ENCODE data around the gene CLIP4. TPM values are rescaled to one million over a fixed set of nuclear protein-coding genes. Genes with fewer than 3 reads are reported as not detected.
"Not testable (repeated sequence)": the region's sequence is repeated elsewhere in the genome, so short reads cannot be mapped to it uniquely, and the experiment has no call there.

CLIP4 gene, protein sequence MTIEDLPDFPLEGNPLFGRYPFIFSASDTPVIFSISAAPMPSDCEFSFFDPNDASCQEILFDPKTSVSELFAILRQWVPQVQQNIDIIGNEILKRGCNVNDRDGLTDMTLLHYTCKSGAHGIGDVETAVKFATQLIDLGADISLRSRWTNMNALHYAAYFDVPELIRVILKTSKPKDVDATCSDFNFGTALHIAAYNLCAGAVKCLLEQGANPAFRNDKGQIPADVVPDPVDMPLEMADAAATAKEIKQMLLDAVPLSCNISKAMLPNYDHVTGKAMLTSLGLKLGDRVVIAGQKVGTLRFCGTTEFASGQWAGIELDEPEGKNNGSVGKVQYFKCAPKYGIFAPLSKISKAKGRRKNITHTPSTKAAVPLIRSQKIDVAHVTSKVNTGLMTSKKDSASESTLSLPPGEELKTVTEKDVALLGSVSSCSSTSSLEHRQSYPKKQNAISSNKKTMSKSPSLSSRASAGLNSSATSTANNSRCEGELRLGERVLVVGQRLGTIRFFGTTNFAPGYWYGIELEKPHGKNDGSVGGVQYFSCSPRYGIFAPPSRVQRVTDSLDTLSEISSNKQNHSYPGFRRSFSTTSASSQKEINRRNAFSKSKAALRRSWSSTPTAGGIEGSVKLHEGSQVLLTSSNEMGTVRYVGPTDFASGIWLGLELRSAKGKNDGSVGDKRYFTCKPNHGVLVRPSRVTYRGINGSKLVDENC
- 37.2 TPM for total RNA-seq

DNA sequence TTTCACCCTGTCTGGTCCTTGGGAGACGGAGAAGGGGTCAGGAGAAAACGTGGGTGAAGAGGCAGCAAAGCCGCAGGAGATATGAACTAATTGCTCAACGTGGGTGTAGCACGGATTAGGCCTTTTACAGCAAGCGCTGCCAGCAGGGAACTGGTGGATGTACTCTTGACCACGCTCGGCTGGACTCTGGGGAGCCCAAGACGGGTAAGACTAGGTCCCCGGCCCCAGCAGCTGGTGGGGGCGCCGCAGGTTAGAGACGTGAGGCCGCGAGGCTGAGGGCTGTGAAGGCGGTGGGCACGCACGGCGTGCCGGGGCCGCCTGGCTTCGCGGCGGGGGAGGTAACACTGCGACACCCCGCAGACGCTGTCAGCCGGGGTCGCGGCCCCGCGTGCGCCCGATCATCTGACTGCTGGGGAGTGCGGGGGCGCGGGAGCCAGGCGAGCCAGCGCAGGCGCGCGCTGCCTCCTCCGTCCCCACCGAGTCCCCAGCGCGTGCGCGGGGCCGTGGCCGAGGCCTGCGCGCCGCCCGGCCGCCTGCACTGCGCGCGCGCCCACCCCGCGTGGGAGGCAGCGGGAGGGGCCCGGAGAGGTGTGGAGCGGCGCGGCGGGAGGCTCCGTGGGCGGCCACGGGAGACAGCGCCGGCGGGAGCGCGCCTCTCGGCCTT is at the start of gene CLIP4:
TSS of gene CLIP4 (plus strand) at position 470 of the 664 bp plus-strand sequence. CDS start 5,974 bp downstream, outside the sequence.
- DNase-seq (ENCODE audit: low spot score): peak; percentile 34

DNA sequence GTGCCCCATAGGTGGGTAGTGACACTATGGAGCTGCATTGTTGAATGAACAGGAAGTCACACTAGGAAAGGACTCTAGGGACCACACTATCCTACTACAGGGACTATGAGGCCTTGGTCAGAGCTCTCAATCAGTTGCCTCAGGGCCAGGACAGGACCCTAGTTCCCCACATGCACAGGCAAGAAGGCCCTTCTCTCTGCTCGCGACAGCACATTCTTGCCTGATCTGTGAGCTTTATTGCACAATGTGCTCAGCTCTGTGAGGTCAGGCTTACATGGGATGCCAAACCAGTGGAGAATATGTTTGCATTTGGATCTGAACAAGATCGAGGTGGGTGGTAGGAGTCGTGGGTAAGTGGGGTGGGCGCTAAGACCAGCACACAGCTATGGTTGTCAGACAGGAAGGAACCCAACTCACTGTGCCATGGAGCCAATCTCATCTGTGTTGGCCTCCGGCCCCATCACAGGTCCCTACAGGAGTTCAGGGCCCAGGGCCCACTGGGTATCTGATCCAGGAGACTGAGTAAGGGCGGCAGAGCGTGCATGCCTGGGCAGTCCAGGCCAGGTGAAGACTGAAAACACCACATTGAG is 48.8 kb upstream of the CLIP4 start:
- DNase-seq (ENCODE audit: low spot score): no peak

DNA sequence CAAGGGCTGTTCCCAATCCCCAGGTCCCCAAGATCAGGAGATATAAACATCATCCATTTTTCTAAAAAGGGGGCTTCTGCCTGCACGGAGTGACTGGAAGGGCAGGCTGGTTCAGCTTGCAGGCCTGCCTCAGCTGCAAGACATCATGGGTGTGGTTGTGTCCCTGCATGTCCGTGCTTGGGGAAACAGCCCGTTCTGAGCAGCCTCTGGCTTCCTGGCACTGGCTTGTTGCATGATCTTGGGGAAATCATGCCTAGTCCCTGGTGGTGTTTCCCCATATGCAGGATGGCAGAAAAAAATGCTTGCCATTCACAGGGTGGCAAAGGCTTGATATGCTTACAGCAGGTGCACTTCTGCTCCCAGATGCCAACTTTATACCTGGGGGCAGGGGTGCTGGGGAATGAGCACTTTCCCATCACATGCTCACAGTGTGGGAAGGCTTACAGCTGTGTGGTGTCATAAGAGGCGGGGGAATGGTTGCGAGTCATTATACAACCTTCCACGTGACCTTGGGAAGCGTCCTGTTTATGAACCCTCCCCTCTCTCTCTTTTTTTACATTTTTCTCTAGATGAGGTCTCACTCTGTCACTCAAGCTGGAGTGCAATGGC is 48.1 kb upstream of the CLIP4 start:
- no peak for DNase-seq (ENCODE audit: low spot score)

DNA sequence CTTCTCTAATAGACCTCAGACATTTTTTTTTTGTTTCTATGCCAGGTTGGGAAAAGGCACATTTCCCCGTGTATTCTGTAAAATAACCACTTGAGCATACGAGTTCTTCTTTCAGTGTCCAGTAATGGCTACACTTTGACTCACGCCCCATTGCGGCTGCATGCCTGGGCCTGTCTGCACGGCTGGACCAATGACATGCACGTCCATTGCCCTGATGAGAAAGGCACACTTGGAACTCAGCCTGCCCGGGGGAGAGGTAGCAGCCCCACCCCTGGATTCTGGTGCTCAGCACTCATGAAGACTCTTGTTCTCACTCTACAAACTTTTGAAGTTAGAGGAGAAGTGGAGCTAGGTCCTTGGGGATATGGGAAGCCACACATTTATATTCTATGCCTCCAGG is 46.7 kb upstream of the CLIP4 start:
- DNase-seq (ENCODE audit: low spot score): no peak

DNA sequence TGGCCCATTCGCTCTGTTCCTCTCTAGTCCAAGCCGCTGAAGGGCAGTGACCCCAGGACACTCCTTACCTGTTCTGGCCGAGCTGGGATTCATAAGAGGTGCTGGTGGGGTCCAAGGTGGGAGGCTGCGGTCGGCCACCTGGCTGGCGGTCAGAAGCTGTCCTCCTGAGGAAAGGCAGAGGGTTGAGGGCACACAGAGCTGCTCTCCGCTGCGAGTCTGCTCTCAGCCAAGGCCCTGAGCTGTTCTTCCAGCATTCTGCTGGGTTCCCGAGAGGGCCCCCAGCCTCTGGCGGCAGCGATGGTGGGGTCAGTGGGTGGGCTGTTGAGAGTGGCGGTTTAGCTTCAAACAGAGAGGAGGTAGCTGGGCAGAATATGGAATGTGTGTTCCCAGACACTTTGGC is 44.7 kb upstream of the CLIP4 start:
- DNase-seq (ENCODE audit: low spot score): no peak

DNA sequence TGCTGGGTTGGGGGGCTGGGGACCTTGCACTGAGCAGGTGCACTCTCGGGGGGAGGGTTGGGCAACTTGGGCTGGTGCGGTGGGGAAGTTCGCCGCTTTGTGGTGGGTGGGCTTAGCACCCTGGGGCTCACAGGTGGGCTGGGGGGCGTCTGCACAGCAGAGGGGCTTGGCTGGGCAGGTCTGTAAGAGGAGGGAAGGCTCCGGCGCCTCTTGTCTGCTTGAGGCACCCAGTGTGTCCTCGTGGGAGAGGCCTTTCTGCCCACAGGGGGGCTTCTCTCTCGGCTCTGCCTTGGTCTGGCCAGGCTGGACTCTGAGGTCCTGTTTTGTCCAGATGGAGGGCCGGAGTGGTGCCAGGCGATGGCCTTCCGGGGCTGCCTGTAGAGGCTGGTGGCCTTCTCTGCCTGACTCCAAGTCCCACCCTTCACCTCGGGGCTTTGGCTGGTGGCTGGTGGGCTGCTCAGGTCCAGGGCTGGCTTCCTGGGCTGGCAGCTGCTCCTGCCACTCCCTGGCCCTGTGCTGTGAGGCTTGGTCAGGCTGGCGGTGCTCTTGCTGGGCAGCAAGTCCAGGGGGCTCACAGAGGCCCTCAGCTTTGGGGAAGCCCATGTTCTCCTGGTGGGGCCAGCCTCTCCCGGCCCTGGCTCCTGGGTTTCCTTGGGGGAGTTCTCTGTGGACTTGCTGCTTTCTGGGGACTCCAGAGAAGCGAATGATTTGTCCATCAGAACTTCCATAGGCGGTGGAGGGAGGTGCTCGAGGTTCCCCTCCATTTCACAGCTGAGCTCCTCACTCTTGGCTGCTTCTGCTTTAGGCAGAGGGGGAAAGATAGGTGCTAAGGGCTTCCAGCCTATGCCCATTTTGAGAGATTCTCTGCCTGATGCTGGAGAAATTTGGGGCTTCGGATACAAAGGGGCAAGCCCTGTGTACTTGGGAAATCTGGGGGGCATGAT is 43.9 kb upstream of the CLIP4 start:
- DNase-seq (ENCODE audit: low spot score): no peak

DNA sequence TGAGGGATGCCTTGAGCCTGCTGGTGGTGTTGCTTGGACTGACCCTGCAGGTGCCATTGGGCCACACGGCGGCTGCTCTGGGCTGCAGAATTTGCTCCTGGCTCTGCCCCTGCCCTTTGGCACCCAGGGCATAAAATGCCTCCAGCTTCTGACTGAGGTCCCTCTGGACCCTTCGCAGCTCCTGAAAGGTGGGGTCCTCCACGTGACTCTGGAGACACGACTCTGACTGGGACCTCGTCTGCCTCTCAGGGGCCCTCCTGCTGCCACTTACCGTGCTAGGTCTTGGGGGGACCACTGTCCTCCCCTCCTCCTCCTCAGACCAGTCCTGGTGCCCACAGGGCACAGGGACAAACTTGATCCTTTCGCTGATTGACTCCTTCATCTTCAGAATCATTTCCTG is 43.0 kb upstream of the CLIP4 start:
- DNase-seq (ENCODE audit: low spot score): no peak

DNA sequence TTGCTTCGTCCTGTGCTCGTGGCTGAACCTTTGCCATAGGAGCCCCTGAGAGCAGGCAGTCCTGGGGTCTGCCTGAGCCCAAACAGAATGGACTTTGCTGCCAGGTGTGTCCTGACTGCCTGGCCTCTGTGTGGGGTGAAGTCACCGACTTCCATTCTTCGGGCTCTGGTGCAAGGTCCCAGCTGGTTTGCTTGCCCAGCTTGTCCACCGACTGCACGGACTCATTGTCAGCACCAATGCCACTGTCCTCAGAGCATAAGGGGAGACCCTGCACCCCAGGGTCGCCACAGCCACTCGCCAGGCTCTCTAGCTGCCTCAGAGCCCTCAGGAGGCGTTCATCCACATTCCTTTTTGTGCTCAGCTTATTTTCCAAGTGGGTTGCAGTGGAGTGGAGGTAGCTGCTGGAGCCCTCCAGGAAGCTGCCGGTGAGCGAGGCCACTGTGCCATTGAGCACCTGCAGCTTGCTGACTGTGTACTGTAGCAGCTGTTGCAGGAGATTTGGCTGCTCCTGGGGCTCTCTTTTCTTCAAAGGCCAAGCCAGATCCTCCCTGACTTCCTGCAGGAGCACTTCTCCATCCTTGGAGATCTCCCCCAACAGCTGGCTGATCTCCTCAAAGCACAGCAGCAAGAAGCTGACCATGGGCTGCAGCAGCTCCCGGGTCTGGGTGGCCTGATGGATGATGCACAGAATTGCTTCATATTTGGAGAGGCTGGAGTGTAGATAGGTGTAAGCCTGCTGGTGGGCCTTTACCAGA is 42.1 kb upstream of the CLIP4 start:
- no peak for DNase-seq (ENCODE audit: low spot score)

DNA sequence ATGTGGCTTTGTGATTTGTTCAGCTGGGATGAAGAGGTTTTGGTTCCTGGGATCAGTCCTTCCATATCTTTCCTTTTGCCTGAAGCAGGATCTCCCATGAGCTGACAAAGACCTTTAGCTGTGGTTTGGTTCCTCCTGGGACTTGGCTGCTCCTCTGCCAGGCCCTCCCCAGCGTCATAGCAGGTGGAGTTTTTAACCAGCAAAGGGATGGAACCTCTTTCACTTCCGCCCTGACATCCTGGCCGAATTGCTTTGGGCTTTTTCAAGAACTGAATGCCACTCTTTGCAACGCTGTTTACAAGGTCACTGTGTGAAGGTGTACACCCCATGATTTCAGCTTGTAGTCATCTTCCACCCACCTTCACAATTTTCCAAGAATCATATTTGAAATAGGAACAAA is 41.3 kb upstream of the CLIP4 start:
- no peak for DNase-seq (ENCODE audit: low spot score)

DNA sequence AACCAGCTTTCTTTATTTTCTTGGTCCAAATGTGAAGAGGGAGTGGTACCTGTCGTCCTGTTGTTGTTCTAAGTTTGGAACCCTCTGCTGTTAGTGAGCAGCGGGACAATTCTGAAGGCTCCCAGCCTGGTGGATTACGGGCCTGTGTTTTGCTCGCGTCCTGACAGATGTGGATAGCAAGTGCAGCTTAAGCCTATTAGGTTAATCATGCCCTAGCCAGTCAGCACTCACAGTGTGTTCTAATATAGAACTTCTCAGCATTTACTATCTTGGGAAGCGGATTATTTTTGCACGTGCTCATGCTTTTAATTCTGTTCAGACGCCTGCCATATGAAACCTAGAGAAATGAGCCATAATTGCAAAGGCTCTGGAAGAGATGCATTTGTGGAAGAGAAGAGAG is 40.8 kb upstream of the CLIP4 start, which contains the start of gene PCARE:
TSS of gene PCARE (minus strand) at position 113 of the 400 bp plus-strand sequence. CDS start 262 bp downstream, outside the sequence.
- DNase-seq (ENCODE audit: low spot score): no peak

DNA sequence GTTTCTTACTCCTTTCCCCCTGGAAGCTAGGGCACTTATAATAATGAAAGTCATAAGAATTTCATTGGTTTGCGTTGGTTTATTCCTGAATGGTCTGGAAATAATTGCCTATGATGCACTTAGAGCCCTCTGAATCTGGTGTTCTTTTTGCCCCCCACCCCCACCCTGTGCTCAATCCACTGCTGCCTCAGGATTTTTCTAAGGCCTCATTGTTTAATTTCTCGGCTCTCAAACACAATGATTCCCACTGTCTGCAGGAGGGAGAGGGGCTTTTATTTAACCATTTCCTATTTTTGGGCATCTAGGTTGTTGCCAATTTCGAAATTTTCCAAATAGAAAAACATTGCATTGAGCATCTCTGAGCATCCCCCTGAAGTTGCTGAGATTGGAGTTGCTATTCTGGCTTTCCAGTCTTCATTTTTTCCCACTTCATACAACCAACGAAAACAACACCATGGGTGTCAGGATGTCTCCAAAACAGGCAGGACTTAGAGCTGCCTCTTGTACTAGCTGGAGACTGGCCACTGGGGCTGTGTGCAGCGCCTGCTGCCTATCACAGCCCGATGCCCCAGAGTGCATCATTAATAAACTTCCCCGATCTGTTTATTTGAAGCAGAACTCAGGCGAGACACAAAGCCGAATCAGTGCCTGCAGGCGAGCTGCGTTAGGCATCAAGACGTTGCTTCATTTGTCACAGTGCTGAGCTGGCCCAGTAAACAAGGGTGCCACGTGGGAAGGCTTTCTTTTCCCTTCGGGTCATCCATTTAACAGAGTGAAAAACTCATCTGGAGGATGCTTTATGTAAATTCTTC is 39.1 kb upstream of the CLIP4 start:
- no peak for DNase-seq (ENCODE audit: low spot score)

DNA sequence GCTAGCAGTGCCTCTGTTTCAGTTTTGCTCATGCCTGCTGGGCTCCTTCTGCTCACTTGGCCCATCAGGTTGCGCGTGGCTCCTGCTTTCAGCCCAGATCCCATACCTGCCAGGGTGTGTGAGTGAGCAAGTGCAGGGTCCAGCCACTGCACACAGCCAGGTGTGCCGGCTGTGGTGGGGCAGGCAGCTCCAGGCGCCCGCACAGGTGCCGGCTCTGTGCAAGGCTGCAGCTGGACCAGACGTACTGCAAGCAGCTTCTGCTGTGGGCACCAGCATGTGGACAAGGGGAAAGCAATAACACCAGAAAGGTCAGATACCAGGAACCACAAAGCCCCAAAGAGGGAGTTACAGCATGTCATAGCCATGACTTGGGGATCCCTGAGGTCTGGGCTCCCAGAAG is 35.3 kb upstream of the CLIP4 start:
- no peak for DNase-seq (ENCODE audit: low spot score)

DNA sequence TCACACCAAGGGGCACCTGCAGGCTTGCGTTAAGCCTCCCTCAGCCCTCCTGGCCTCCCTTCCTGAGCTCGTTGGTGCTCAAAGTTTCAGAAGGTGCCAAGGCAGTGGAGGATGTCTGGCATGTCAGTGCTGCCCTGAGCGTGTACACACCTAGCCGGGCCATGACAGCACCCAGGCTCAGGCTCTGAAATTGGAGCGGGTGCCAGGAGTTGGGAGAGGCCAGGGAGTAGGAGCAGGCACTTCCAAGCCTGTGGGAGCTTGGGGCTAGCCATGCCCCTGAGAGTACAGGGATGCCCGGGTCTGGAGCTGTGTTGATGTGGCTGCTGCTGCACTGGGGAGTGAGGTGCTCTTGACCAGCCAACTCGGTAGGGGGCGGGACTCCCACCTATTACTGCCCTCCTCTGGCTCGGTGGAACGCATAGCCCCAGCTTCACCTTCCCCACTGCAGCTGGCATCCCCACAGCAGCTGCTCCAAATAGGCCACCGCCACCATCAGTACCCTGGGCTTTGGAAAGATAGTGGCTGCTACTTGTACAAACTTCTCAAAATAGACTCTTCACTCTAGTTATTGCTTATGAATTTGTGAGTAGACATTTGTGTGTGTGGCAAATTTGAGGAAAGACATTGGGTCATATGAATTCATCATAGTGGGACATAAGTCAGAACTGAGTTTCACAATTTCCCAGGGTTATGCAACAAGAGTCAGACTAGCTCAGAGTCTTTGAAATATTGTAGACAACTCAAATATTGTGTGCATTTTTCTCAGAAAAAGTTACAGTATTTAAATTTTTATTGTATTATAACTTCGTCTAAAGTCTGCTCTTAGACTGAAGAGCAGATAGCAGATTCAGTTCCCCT is 34.1 kb upstream of the CLIP4 start:
- DNase-seq (ENCODE audit: low spot score): no peak

DNA sequence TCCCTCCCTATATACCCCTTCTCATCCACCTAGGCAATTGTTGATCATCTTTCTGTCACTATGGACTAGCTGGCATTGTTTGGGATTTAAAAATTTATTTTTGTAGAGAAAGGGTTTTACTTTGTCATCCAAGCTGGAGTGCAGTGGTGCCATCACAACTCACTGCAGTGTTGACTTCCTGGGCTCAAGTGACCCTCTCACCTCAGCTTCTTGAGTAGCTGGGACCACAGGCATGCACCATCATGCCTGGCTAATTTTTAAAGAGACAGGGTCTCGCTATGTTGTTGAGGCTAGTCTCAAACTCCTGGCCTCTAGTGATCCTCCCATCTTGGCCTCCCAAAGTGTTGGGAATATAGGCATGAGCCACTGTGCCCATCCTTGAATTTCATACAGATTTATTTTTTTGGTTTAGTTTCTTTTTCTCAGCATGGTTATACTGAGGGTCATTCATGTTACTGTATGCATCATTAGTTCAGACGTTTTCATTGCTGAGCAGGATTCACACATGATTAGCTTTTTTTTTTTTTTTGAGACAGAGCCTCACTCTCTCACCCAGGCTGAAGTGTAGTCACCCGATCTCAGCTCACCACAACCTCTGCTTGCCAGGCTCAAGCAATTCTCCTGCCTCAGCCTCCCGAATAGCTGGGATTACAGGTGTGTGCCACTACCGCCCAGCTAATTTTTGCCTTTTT is 32.3 kb upstream of the CLIP4 start:
- no peak for DNase-seq (ENCODE audit: low spot score)

DNA sequence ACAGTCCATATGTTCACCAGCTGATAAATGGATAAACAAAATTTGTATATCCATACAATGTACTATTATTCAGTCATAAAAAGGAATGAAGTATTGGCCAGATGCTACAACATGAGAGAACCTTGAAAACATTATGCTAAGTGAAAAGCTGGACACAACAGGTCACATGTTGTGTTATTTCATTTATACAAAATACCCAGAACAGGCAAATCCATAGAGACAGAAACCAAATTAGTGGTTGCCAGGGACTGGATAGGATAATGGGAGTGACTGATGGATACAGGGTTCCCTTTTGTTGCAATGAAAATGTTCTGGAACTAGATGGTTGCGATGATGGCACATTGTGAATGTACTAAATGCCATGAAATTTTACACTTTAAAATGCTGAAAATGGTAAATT is 30.7 kb upstream of the CLIP4 start:
- no peak for DNase-seq (ENCODE audit: low spot score)

DNA sequence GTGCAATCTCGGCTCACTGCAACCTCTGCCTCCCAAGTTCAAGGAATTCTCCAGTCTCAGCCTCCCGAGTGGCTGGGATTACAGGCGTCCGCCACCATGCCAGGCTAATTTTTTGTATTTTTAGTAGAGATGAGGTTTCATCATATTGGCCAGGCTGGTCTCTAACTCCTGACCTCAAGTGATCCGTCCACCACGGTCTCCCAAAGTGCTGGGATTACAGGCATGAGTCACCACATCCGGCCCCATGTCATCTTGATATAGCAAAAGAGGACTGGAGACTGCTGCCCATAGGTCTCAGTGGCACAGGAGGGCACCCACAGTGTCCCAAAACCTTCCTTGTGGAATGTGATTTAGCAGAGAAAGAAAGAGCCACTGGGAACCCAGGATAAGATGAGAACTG is 24.9 kb upstream of the CLIP4 start:
- DNase-seq (ENCODE audit: low spot score): not testable (repeated sequence)

DNA sequence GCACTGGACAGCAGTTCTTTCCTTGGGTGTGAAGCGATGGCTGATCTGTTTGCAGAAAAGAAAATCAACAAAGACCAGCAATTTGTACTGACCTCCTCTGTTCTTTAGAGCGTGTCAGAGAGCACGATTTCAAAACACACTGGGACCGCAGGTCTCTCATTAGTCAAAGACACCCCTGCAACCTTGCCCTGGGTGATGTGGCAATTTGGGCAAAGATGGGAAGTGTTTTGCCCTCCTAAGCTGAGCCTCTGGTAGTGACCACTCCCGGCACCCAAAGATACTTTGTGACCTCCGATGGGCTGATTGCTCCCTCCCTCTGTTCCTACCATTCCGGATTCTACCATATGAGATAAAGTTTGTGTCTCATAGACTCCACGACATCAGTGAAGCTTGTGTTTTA is 18.2 kb upstream of the CLIP4 start:
- DNase-seq (ENCODE audit: low spot score): no peak
